DND-41 (cell line): ENCODE results near the gene MATN1.

Experiments
- ATAC-seq: fragments of 200-7000 bp; cut with Tn5 transposase; 3 replicates; pipeline ENCODE4 v1.9.1; 2021; ENCODE audit warnings: low read depth; ENCODE audit not compliant: insufficient read depth
- DNase-seq: peaks from one replicate; pipeline ENCODE4 v3.0.0-alpha.2; 2020
- H2AFZ ChIP-seq: 2 replicates; pipeline ENCODE4 v1.6.0; 2012; ENCODE audit warnings: low read depth, low read length
- H3K27ac ChIP-seq: 2 replicates; pipeline ENCODE4 v1.5.1; 2012; ENCODE audit warnings: low read length, inconsistent platforms
- H3K27me3 ChIP-seq: fragments of 200-600 bp; sonication (generic); 2 replicates; pipeline ENCODE4 v1.6.0; 2012; ENCODE audit warnings: low read length, mild to moderate bottlenecking, inconsistent platforms; ENCODE audit not compliant: insufficient read depth, poor library complexity
- H3K36me3 ChIP-seq: 2 replicates; pipeline ENCODE4 v1.5.1; 2012; ENCODE audit warnings: low read length, inconsistent platforms; ENCODE audit not compliant: insufficient read depth
- H3K4me1 ChIP-seq: 2 replicates; pipeline ENCODE4 v1.5.1; 2012; ENCODE audit warnings: mild to moderate bottlenecking, low read length; ENCODE audit not compliant: insufficient read depth
- H3K4me2 ChIP-seq: 2 replicates; pipeline ENCODE4 v1.6.0; 2012; ENCODE audit warnings: mild to moderate bottlenecking, moderate library complexity, low read length, inconsistent platforms; ENCODE audit not compliant: insufficient read depth
- H3K4me3 ChIP-seq, 2 experiments: fragments of 200-600 bp in 1 of 2; shearing (Covaris generic) in 1 of 2; 2 replicates each; pipeline ENCODE4 v1.5.1; 2012 to 2016; ENCODE audit warnings: inconsistent platforms in 2 of 2, low read length in 2 of 2, mild to moderate bottlenecking in 2 of 2, low read depth in 1 of 2, moderate library complexity in 1 of 2
- H3K79me2 ChIP-seq: 2 replicates; pipeline ENCODE4 v1.6.0; 2012; ENCODE audit warnings: low read length, inconsistent platforms; ENCODE audit not compliant: insufficient read depth
- H3K9ac ChIP-seq: 2 replicates; pipeline ENCODE4 v1.6.0; 2012; ENCODE audit warnings: low read depth, mild to moderate bottlenecking, inconsistent platforms, low read length, moderate library complexity
- H3K9me3 ChIP-seq: 2 replicates; pipeline ENCODE4 v1.5.1; 2012; ENCODE audit warnings: low read length, moderate library complexity, mild to moderate bottlenecking, inconsistent platforms; ENCODE audit not compliant: insufficient read depth, severe bottlenecking
- H4K20me1 ChIP-seq: 2 replicates; pipeline ENCODE4 v1.6.0; 2012; ENCODE audit warnings: low read length; ENCODE audit not compliant: insufficient read depth
- CTCF ChIP-seq: IDR thresholded peaks from 2 replicates; pipeline ENCODE4 v1.5.1; 2012; ENCODE audit warnings: borderline replicate concordance, low read length, moderate library complexity, mild to moderate bottlenecking; ENCODE audit not compliant: poor library complexity, severe bottlenecking; ENCODE audit errors: extremely low read depth
- EZH2 ChIP-seq: IDR thresholded peaks from 3 replicates; pipeline ENCODE4 v1.6.1; 2012; ENCODE audit warnings: borderline replicate concordance, low read depth, mild to moderate bottlenecking, moderate library complexity, low read length, inconsistent platforms; ENCODE audit not compliant: severe bottlenecking

The MATN1 gene

GRCh38 chr1:30729901-30730300, 6.5 kb upstream of the MATN1 start:
- no peaks in the 10 kb centered on the region for H3K9me3 ChIP-seq
- H3K4me1 ChIP-seq = no peaks in the 10 kb centered on the region
- H3K9ac ChIP-seq = no peak overlapping the region
- no peaks in the 10 kb centered on the region for H3K27me3 ChIP-seq
- H3K4me3 ChIP-seq = no peak overlapping the region
- no peak for ATAC-seq
- H3K4me2 ChIP-seq = no peak overlapping the region
- DNase-seq = no peak
- H2AFZ ChIP-seq = no peak overlapping the region
- no peaks in the 10 kb centered on the region for H3K79me2 ChIP-seq
- no peak for TF ChIP-seq CTCF
- no peak for TF ChIP-seq EZH2
- H3K27ac ChIP-seq = no peak overlapping the region
- peaks cover 4% of the 10 kb centered on the region; the same call in 1 of the 2 replicates for H3K36me3 ChIP-seq
- no peaks in the 10 kb centered on the region for H4K20me1 ChIP-seq

GRCh38 chr1:30728832-30729638, 5.7 kb upstream of the MATN1 start:
- DNase-seq (no peak), ATAC-seq (no peak)

GRCh38 chr1:30728340-30728739, 5.0 kb upstream of the MATN1 start:
- no peak overlapping the region for H3K4me2 ChIP-seq
- H3K79me2 ChIP-seq = no peaks in the 10 kb centered on the region
- no peaks in the 10 kb centered on the region for H3K27me3 ChIP-seq
- no peak overlapping the region for H3K9ac ChIP-seq
- DNase-seq = no peak
- H3K9me3 ChIP-seq = no peaks in the 10 kb centered on the region
- no peaks in the 10 kb centered on the region for H3K4me1 ChIP-seq
- no peak for ATAC-seq
- H3K27ac ChIP-seq = no peak overlapping the region
- no peak overlapping the region for H2AFZ ChIP-seq
- TF ChIP-seq EZH2 (no peak), CTCF (no peak)
- no peaks in the 10 kb centered on the region; the same call in 1 of the 2 replicates for H4K20me1 ChIP-seq
- peaks cover 4% of the 10 kb centered on the region; the same call in 1 of the 2 replicates for H3K36me3 ChIP-seq
- no peak overlapping the region for H3K4me3 ChIP-seq

More at GRCh38 chr1:30728832-30729638, 5.7 kb upstream of the MATN1 start:
- H2AFZ ChIP-seq = no peak overlapping the region
- H3K4me1 ChIP-seq = no peaks in the 10 kb centered on the region
- no peak overlapping the region for H3K9ac ChIP-seq
- TF ChIP-seq CTCF (no peak), EZH2 (no peak)
- no peaks in the 10 kb centered on the region for H3K9me3 ChIP-seq
- H3K4me2 ChIP-seq = no peak overlapping the region
- no peaks in the 10 kb centered on the region for H3K79me2 ChIP-seq
- no peak overlapping the region for H3K4me3 ChIP-seq
- H3K27me3 ChIP-seq = no peaks in the 10 kb centered on the region
- H3K36me3 ChIP-seq = peaks cover 4% of the 10 kb centered on the region; the same call in 1 of the 2 replicates
- no peak overlapping the region for H3K27ac ChIP-seq
- no peaks in the 10 kb centered on the region; the same call in 1 of the 2 replicates for H4K20me1 ChIP-seq
